Upper lobe of left lung (tissue), 4 donors: ENCODE data around the gene PLEKHA8.

Experiments
- POLR2AphosphoS5 ChIP-seq, 2 donors: sonication (generic); formaldehyde crosslinking; IDR thresholded peaks; one replicate each; pipeline ENCODE4 v1.5.1; 2017; ENCODE audit warnings: antibody characterized with exemption in 2 of 2
- TF ChIP-seq, protein P1 (sequence below), 6 experiments: fragments of 450-650 bp in 4 of 6; fragments of 200-600 bp in 2 of 6; sonication (generic) in 2 of 6; IDR thresholded peaks; one replicate each; pipeline ENCODE4 v1.5.1; 2016 to 2019; ENCODE audit warnings: antibody characterized with exemption in 6 of 6

DNA sequence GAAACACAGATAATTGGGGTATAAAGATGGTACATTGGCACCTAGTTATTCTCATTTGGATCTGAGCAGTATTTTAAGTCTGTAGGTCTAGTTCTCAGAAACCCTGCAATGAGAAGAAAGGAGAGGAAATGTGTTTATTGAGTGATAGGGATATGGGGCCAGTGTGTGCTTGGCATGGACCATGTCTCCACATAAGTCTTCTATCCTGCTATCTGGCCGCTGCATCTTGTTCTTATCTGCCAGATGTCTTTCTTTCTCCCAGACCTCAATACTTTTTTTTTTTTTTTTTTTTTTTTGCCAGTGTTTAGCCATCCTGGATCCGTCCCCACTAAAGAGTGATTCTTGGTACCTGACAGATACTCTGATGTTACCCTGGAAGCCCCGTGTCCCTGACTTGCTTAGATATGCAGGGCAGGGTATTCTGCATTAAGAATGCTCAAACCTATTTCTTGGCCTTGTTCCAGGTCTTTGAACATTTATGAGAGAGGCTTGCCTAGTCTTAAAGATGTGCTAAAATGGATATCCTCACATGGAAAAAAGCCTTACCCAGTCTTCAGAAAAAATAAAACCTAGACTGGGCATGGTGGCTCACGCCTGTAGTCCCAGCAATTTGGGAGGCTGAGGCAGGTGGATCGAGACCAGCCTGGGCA is 116.6 kb downstream of the PLEKHA8 start:
- TF ChIP-seq POLR2AphosphoS5 (IDR thresholded peaks at IDR 0.05): no peak
- TF ChIP-seq, protein P1, sequence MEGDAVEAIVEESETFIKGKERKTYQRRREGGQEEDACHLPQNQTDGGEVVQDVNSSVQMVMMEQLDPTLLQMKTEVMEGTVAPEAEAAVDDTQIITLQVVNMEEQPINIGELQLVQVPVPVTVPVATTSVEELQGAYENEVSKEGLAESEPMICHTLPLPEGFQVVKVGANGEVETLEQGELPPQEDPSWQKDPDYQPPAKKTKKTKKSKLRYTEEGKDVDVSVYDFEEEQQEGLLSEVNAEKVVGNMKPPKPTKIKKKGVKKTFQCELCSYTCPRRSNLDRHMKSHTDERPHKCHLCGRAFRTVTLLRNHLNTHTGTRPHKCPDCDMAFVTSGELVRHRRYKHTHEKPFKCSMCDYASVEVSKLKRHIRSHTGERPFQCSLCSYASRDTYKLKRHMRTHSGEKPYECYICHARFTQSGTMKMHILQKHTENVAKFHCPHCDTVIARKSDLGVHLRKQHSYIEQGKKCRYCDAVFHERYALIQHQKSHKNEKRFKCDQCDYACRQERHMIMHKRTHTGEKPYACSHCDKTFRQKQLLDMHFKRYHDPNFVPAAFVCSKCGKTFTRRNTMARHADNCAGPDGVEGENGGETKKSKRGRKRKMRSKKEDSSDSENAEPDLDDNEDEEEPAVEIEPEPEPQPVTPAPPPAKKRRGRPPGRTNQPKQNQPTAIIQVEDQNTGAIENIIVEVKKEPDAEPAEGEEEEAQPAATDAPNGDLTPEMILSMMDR (IDR thresholded peaks at IDR 0.05): no peak
